AG20443 (cell line): ENCODE results near the gene NR1D2.

ENCODE experiments used
- DNase-seq: peaks from one replicate; pipeline ENCODE4 v3.0.0; 2012; ENCODE audit warnings: low spot score, mixed read lengths

The NR1D2 gene

DNA sequence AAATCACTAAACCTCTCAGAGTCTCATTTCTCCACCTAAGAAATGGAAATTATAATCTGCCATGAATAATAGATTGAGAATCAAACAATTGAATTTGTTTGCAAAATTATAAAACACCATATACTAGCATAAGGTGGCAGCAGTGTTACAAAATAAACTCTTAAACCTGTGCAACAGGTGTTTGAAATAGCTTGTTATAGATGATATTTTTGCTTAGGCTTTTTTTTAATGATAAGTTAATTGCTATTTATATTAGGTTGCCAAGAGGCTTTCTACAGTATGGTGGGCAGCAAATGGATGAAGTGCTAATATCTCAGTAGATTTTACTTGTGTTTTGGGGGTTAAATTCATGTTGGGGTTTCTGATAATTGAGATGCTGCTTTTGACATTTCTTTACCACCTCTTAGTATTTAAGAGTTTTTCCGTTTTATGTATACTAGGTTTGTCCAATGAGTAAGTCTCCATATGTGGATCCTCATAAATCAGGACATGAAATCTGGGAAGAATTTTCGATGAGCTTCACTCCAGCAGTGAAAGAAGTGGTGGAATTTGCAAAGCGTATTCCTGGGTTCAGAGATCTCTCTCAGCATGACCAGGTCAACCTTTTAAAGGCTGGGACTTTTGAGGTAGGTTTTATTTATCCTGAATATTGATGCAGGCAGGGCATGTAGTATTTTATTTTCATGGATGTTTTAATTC lies 19.6 kb downstream of the NR1D2 start:
- no peak for DNase-seq

DNA sequence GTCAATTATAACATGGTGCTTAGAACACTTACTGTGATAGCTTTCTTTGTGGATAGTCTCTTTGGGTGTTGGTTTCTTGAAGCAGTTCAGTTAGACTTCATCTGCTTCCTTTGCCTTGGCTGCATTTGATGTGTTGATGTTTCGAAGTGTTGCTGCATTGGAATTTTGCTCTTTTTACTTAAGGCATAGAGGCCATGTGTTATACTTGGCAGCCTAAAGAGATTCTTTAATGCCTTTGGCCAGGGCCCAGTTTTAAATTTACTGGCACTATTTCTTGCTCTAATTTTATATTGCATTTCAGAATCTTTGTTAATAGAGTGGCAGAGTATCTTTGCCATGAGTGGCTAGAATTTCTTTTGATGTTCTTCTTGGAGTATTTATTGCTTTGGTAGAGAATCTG lies 21.2 kb downstream of the NR1D2 start:
- DNase-seq: no peak

DNA sequence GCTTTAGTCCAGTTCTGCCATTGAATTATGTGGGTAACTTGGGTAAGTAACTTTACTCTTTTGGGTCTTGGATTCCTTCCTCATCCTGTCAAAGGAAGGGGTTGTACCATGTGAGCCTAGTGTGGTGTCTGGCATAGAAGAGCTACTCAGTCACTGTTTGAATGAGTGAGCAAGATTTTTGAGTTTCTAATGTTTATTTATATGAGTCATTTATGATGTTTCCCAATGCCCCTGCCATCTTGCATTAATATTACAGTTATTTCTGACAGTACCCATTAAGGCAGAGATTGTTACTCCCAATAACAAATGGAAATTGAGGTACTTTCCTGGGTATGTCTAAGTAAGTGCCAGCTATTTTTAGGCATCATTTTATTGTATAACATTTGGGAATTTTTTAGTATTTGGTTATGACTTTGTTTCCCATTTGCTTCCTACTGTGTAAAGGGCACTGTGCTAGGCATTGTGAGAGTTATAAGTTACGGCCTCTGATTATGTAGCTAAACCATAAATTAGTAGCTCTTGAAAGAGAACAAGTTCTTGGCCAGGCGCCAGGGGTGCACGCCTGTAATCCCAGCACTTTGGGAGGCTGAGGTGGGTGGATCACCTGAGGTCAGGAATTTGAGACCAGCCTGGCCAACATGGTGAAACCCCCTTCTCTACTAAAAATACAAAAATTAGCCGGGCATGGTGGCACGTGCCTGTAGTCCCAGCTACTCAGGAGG lies 23.5 kb downstream of the NR1D2 start:
- DNase-seq: peak; percentile 19

DNA sequence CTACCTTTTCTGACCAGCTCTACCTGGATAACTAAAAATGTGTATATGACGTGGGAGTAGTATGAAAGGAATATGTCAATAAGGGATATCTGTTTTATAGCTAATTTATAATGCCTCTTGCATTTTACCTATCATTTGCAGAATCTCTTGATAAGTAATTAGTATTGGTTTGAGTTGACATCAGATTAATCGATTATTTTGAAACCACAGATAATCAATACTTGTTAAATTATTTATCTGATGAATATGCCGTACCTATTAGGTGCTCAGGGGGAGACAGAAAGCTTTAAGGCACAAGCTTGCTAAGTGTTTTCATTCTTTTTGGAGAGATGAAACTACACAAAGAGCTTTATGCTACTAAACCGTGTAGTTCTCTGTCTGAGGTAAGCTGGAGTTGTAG lies 24.3 kb downstream of the NR1D2 start:
- DNase-seq: no peak

DNA sequence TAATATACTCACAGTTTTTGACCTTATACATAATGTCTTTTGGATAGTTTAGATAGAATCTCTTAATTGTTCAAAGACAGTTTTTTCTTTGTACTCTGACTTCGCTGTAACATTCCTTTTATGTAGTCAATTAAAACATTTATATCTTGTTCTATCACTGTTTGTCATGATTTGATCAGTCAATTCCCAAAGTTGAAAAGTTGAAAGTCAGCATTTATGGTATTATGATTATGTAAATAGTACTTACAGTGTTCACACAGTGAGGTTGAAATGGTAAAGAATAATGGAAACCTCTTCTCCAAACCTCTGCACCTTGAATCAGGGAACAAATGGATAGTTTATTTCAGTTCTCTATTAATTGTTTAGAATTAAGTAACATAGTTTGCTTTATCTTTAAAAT lies 26.6 kb downstream of the NR1D2 start:
- DNase-seq: no peak

DNA sequence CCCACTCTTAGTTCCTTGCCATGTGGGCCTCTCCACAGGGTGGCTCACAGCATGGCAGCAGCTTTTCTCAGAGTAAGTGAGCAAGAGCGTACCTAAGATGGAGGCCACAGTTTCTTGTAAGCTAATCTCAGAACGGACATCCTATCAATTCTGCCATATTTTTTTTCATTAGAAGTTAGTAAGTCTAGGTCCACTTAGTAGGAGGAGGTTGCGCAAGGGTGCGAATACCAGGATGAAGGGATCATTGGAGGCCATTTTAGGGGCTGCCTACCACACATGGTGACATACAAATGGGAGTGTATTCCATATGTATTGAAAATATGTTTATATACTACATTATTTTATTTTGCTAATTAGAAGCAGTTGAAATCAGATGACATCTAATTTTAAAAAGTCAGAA lies 31.5 kb downstream of the NR1D2 start:
- DNase-seq: no peak

DNA sequence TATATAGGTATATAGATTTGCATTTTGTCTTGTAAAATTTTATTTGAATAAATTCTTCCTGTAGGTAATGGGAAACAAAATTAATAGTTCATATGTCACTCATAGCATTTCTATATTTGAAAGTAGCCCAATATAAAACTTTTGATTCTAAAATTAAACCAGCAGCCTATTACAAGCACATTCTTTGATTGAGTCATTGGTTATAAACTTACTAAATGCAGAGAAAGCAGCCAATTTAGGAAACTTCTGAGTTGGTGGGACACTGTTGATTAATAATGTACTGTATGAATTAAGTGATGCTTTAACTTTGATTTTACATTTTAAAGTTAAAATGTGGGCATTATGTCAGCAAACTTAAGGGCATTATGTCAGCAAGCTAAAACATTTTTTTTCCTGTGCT lies 34.5 kb downstream of the NR1D2 start:
- no peak for DNase-seq

DNA sequence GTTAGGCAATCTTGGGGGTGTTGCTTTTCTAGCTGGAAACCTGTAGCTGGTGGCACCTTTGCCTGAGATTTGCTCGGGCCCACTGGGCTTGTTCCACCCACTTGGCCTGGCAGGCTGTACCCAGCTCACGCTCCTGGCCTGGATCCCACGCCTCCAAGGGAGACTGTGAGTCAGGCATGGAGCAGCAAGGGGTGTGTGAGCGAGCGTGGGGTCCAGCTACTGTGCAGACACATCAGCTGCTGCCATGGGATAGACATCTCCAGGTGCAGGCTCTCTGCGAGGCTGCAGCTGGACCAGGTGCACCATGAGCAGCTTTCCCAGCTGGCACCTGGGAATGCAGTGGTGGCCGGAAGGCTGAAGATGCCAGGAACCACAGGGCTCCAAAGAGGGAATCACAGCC lies 36.0 kb downstream of the NR1D2 start:
- DNase-seq: no peak

DNA sequence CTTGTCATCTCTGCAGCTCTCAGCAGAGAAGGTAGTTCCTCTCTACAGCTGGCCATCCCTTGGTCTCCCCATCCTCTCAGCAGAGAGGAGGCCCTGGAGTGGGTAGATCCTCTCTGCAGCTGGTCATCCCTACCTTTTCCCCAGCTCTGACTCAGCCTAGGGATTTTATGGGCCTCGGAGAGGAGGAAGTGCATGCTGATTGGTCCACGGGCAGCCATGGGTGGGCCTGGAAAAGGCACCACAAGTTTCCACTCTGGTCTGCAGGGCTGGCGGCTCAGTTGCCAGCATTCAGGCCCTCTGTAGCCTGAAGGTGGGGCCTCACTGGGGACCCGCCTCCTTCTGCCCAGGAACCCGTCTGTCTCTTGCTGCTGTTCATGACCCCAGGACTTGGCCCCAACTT lies 36.9 kb downstream of the NR1D2 start:
- no peak for DNase-seq

DNA sequence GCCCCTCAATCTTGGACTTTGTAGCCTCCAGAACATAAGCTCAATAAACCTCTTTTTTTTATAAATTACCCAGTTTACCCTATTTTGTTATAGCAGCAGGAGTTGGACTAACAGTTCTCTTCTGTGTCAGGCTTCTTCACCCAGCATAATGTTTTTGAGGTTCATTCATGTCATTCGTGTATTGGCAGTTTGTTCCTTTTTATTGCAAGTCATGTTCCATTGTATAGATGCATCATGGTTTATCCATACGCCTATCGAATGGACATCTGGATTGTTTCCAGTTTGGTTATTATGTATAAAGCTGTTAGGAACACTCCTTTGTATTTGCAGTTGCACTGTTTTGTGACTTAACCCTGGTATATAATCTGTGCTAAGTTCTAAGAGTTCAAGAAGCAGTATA lies 39.8 kb downstream of the NR1D2 start:
- no peak for DNase-seq

DNA sequence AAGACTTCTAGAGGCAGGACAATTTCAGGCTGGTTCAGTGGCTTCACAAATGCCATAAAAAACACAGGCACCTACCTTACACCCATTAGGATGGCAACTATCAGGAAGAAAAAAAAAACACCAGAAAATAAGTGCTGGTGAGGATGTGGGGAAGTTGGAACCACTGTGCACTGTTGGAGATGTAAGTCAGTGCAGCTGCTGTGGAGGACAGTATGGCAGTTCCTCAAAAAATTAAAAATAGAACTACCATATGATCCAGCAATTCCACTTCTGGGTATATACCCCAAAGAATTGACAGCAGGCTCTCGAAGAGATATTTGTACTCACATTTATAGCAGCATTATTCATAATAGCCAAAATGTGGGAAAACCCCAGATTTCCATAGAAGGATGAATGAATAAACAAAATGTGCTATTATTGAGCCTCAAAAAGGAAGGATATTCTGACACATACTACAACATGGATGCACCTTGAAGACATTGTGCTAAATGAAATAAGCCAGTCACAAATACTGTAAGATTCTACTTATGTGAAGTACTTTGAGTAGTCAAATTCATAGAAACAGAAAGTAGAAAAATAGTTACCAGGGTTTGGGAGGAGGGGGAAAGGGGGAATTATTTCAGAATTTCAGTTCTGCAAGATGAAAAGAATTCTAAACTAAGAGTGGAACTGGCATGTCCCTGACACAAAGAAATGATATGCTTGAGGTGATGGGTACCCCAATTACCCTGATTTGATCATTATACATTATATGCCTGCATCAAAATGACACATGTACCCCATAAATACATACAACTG lies 40.9 kb downstream of the NR1D2 start:
- DNase-seq: no peak

DNA sequence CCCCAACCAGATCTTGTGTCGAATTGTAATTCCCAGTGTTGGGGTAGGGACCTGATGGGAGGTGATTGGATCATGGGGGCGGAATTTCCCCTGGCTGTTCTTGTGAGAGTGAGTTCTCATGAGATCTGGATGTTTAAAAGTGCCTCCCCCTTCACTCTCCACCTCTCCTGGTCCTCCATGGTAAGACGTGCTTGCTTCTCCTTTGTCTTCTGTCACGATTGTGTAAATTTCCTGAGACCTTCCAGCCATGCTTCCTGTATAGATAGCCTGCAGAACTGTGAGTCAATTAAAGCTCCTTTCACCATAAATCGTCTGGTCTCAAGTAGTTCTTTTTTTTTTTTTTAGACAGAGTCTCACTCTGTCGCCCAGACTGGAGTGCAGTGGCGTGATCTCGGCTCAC lies 42.3 kb downstream of the NR1D2 start:
- DNase-seq: no peak

DNA sequence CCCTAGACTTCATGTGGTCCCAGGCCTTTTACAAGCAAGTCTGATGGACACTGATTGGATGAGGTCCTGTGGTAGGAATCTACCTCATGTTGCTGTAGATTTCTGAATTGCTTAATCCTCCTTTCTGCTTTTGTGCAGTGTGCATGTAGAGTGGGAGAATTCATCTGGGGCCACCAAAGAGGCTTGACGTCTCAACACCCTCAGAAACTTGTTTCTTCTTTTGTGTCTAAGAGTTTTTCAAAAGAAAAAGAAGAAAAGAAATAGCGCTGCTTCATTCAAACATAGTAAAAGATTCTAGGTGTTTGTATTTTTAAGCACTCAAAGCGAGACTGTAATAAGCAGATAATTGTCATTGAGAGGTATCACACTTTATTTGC lies 46.2 kb downstream of the NR1D2 start:
- no peak for DNase-seq

DNA sequence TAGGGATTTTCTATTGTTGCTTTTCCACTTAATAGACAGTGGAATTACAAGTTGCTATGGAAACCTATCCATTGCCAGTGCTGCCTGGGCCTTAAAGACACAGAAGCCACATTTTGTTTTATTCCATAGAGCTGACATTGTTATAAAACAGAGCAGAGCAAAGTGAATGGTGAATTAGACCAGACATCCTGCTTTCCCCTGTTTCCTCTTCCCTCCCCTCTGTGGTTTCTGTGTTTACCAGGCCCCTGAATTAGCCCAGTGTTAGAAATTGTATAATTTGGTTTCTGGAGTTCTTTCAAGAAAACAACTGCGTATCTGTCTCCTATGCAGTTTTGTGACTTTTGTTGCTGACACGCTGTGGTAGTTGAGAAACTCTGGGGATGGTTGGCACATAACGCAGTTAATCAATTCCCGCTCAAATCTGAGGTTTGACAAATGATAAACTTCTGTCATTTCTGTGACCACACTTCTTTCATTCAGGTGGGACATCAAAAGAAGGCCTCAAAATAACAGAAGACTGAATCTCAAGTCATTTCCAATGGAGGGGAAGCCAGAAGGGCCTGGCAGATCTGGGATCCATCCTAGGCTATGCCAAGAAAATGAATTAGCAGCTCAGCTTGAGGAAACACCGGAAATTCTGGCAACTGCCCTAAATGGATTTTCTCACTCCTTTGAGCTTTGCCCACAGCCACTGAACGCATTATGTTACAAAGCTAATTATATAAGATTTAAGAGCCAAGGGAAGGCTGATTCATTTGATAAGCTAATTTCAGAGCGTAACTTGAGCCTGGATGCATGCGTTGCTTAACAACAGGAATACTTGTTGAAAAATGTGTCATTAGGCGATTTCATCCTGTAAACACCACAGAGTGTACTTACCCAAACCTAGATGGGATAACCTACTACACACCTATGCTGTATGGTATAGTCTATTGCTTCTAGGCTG lies 46.9 kb downstream of the NR1D2 start:
- DNase-seq: peak; percentile 34

DNA sequence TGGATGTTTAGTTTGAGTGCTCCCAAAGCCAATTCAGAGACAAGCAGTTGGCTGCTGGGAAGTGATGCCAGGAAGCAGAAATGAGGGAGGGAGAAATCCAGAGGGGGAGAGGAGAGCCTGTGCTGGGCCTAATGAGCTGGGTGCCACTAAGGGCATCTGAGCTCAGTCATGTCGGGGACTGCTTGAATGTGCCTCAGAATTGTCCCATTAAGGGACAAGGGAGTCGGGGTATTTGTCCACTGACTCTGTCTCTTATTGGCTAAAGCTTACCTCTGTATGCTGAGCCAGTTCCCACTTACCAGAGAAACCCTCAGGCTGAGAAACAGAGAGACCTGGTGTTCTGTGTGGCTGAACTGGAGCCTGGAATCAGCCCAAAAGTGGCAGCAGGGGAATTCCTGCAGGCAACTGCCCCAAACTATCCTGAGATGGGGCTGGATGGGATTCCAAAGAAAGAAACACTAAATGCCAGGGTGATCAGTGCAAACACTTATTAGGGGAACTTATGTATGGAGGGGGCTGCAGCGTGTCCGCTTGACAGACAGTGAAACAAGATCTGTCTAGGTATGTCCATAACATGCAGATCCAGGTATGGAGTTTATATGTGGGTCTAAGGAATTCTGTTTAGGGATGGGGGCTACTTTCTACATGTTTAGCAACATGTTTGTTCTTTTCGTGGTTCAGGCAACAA lies 48.6 kb downstream of the NR1D2 start:
- DNase-seq: no peak

DNA sequence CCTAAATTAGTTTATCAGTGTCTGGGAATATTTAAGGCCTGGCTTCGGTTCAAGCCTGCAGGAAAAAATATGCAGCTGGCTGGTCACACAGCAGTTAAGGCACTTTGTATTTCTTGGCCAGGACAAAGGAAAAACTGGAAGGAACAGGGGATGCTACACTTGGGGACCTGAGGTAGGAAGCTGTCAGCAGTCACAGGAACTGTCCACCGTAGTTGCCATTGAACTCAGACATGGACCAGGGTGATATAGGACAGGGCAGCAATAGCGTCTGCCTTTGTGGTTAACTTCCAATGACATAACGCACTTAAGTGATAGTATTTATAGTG lies 49.1 kb downstream of the NR1D2 start:
- DNase-seq: no peak

DNA sequence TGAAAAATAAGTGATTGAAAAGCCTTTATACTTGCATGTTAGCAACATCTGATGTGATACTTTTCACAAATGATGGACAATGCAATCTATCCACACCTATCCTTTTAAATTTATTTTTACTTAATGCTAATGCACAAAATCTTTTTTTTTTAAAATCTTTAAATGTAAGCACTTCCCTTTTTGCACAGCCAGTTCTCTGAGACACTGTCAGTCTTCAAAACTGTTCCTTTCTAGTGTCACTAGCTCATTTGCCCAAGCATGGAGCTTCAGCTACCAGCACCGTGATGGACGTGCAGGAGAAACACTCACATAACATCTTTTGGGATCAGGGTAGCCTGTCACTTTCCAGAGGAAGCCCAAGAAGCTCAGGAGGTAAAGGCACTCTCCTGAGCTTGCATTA lies 50.1 kb downstream of the NR1D2 start:
- no peak for DNase-seq

DNA sequence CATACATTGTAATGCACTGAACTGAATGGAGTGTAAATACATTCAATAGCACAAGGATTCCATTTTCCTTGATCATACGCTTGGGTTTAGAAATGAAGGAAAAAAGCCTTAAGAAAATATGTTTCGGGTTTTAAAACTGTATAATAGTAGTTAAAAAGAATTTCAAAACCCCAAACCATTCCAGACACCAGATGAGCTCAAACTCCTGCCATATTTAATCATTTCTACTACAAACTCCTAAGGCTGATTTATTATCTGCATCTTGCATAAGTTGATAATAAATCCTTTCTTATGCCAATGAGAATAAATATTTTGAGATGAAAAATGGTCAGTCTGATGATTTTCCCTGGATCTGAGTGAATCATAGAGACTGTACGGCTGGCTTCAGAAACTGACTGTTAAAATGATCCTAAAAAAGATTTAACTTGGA lies 51.0 kb downstream of the NR1D2 start:
- DNase-seq: no peak

DNA sequence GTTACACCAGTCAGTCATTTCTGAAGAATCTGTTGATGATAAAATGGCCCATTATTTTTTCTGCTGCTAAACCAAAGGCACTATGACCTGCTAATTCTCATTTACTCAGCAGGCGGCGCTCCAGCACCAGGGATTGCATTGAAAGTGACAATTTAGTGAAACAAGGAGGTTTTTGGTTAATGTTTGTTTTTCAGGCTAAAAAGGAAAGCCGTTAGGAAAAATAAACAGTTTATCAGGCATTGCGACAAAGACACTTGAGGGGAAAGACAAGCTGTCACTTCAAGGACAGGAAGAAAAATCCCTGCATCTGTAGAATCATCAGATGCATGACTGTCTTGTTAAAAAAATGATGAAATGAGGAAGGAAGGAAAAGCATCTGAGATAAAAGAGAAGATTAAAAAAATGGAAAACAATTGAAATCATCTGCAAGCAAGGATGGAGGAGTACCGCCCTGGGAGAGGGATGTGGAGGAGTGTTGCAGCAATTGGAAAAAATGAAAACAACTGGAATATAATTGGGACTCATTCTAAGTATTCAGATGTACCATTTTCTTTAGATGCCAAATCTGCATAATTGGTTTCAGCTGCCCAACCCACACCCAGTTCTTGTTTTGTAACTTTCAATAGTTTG lies 54.0 kb downstream of the NR1D2 start:
- peak; percentile 57 for DNase-seq

DNA sequence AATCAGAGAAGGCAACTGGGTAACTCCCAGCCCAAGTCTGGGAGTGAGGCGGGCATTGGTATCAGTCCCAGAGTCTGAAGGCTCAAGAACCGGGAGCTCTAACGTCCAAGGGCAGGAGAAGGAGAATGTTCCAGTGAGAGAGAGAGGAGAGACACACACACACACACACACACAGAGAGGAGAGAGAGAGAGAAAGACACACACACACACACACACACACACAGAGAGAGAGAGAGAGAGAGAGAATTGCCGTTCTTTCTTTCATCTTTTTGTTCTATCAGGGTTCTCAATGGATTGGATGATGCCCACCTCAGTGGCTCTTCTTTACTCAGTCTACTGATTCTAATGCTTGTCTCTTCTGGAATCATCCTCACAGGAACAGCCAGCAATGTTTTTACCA lies 57.0 kb downstream of the NR1D2 start:
- no peak for DNase-seq

DNA sequence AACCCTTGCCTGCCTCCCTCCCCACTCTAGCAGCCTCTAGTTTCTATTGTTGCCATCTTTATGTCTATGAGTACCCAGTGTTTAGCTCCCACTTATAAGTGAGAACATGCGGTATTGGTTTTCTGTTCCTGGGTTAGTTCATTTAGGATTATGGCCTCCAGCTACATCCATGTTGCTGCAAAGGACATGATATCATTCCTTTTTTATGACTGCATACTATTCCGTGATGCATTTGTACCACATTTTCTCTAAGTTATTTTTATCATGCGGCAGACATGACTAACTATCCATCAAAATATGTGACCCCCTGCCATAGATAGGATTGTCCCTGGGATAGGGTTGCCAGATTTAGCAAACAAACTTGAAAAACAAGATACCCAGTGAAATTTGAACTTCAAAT lies 58.4 kb downstream of the NR1D2 start:
- DNase-seq: no peak
